Neuronal stem cell (in vitro differentiated cells): ENCODE data around the gene NOP56.

Source experiments
- DNase-seq: peaks from one replicate; pipeline ENCODE4 v3.0.0-alpha.2; 2013; ENCODE audit warnings: low spot score
- H2AFZ ChIP-seq: one replicate; pipeline ENCODE4 v1.6.1; 2013; ENCODE audit warnings: mild to moderate bottlenecking, low read length, inconsistent platforms
- H2AK5ac ChIP-seq: 2 replicates; pipeline ENCODE4 v1.6.1; 2013; ENCODE audit warnings: low read depth, mild to moderate bottlenecking, inconsistent platforms, low read length, moderate library complexity, mixed read lengths
- H2BK120ac ChIP-seq: 2 replicates; pipeline ENCODE4 v1.6.1; 2013; ENCODE audit warnings: low read depth, mild to moderate bottlenecking, inconsistent platforms, low read length, moderate library complexity, mixed read lengths
- H2BK12ac ChIP-seq: one replicate; pipeline ENCODE4 v1.6.1; 2013; ENCODE audit warnings: low read length, inconsistent platforms
- H2BK15ac ChIP-seq: 2 replicates; pipeline ENCODE4 v1.6.1; 2013; ENCODE audit warnings: mild to moderate bottlenecking, low read length, inconsistent platforms, mixed read lengths
- H2BK5ac ChIP-seq: one replicate; pipeline ENCODE4 v1.6.1; 2013; ENCODE audit warnings: inconsistent platforms, mild to moderate bottlenecking, low read length, moderate library complexity
- H3K14ac ChIP-seq: one replicate; pipeline ENCODE4 v1.6.1; 2013; ENCODE audit warnings: low read length, inconsistent platforms
- H3K18ac ChIP-seq: 2 replicates; pipeline ENCODE4 v1.6.1; 2013; ENCODE audit warnings: low read length, inconsistent platforms
- H3K23ac ChIP-seq: 2 replicates; pipeline ENCODE4 v1.6.1; 2013; ENCODE audit warnings: low read depth, mild to moderate bottlenecking, mixed read lengths, low read length, inconsistent platforms; ENCODE audit not compliant: poor library complexity
- H3K27ac ChIP-seq: replicated peaks from 3 replicates; pipeline ENCODE4 v1.5.1; 2013; ENCODE audit warnings: low read length, inconsistent platforms
- H3K27me3 ChIP-seq, 3 experiments: 2 replicates each; pipeline ENCODE4 v1.6.1; 2013; ENCODE audit warnings: low read length in 3 of 3, mild to moderate bottlenecking in 2 of 3, inconsistent platforms in 1 of 3, low read depth in 1 of 3, mixed read lengths in 1 of 3, moderate library complexity in 1 of 3; ENCODE audit not compliant: control insufficient read depth in 3 of 3, insufficient read depth in 3 of 3
- H3K36me3 ChIP-seq, 2 donors: replicated peaks in 1 of 2; 2 replicates each; pipeline ENCODE4 v1.6.1; 2013; ENCODE audit warnings: low read length in 2 of 2; ENCODE audit not compliant: control insufficient read depth in 2 of 2, insufficient read depth in 2 of 2
- H3K4ac ChIP-seq: 2 replicates; pipeline ENCODE4 v1.6.1; 2013; ENCODE audit warnings: inconsistent platforms, mild to moderate bottlenecking, low read length, moderate library complexity
- H3K4me1 ChIP-seq, 2 donors: 1 replicate in 1 of 2; 2 replicates in 1 of 2; pipeline ENCODE4 v1.6.1; 2013; ENCODE audit warnings: low read length in 2 of 2, low read depth in 1 of 2; ENCODE audit not compliant: control insufficient read depth in 2 of 2, insufficient read depth in 1 of 2
- H3K4me2 ChIP-seq: one replicate; pipeline ENCODE4 v1.6.1; 2013; ENCODE audit warnings: mild to moderate bottlenecking, low read length, inconsistent platforms; ENCODE audit not compliant: insufficient read depth, poor library complexity, severe bottlenecking
- H3K4me3 ChIP-seq, 2 donors: 2 replicates each; pipeline ENCODE4 v1.5.1; 2013; ENCODE audit warnings: low read length in 2 of 2, mild to moderate bottlenecking in 2 of 2, inconsistent platforms in 1 of 2, moderate library complexity in 1 of 2
- H3K79me1 ChIP-seq: one replicate; pipeline ENCODE4 v1.6.1; 2013; ENCODE audit warnings: low read depth, mild to moderate bottlenecking, inconsistent platforms, low read length, moderate library complexity
- H3K9ac ChIP-seq: one replicate; pipeline ENCODE4 v1.6.1; 2013; ENCODE audit warnings: mild to moderate bottlenecking, low read depth, low read length, inconsistent platforms; ENCODE audit not compliant: poor library complexity
- H3K9me3 ChIP-seq, 2 donors: replicated peaks in 1 of 2; 2 replicates each; pipeline versions ENCODE3 to v1.6.1; 2013; ENCODE audit warnings: low read length in 2 of 2, mild to moderate bottlenecking in 2 of 2, inconsistent platforms in 1 of 2, low read depth in 1 of 2, mixed read lengths in 1 of 2, moderate library complexity in 1 of 2; ENCODE audit not compliant: control insufficient read depth in 2 of 2, insufficient read depth in 1 of 2
- H4K8ac ChIP-seq: one replicate; pipeline ENCODE4 v1.6.1; 2013; ENCODE audit warnings: low read depth, mild to moderate bottlenecking, inconsistent platforms, low read length, moderate library complexity
- H4K91ac ChIP-seq: one replicate; pipeline ENCODE4 v1.6.1; 2013; ENCODE audit warnings: low read length, low read depth, mild to moderate bottlenecking, inconsistent platforms; ENCODE audit not compliant: poor library complexity
- WGBS, 2 donors: extraction: QIAGEN DNeasy Blood & Tissue Kit; methylation state at CpG; one replicate each; pipeline ENCODE4 v1.1.7; 2013; ENCODE audit warnings: missing lambda C conversion rate in 2 of 2, mixed read lengths in 1 of 2; ENCODE audit not compliant: insufficient read length in 2 of 2, insufficient replicate concordance in 1 of 2; ENCODE audit errors: extremely low coverage in 2 of 2; 5-methylcytosine and 5-hydroxymethylcytosine counted together

NOP56 gene

GRCh38 chr20:2626853-2627541 is 25.4 kb upstream of the NOP56 start:
- no peak overlapping the region for H2AFZ ChIP-seq
- no CpG with 5 or more reads among the region's 9 CpGs for WGBS, 2 donors
- H4K91ac ChIP-seq, result no peak overlapping the region
- no peak overlapping the region for H2BK120ac ChIP-seq
- H3K9me3 ChIP-seq, result peaks cover 0 to 5% of the 10 kb centered on the region in 2 donors
- DNase-seq, result no peak
- peaks cover 0 to 17% (median 0%) of the 10 kb centered on the region in 3 experiments for H3K27me3 ChIP-seq
- no peak overlapping the region for H4K8ac ChIP-seq
- no peaks in the 10 kb centered on the region for H3K4me1 ChIP-seq
- no peak overlapping the region for H3K4me3 ChIP-seq
- H2BK12ac ChIP-seq, result no peak overlapping the region
- no peak overlapping the region for H2BK15ac ChIP-seq
- H3K18ac ChIP-seq, result no peak overlapping the region
- no peak overlapping the region for H3K4me2 ChIP-seq
- H3K14ac ChIP-seq, result no peak overlapping the region
- no peak overlapping the region for H3K9ac ChIP-seq
- H3K4ac ChIP-seq, result no peak overlapping the region
- H3K27ac ChIP-seq, result no peak overlapping the region
- no peak overlapping the region for H3K23ac ChIP-seq
- no peak overlapping the region for H2BK5ac ChIP-seq
- H3K36me3 ChIP-seq, result no peaks in the 10 kb centered on the region
- no peak overlapping the region for H2AK5ac ChIP-seq
- H3K79me1 ChIP-seq, result no peaks in the 10 kb centered on the region

- H3K4me3 ChIP-seq, result no peak overlapping the region
- no peaks in the 10 kb centered on the region for H3K27me3 ChIP-seq
- H2BK12ac ChIP-seq, result no peak overlapping the region
- peaks cover 3 to 4% of the 10 kb centered on the region in 2 donors for H3K4me1 ChIP-seq
- peaks cover 0 to 3% of the 10 kb centered on the region in 2 donors for H3K9me3 ChIP-seq
- no peak overlapping the region for H4K8ac ChIP-seq
- H3K18ac ChIP-seq, result no peak overlapping the region
- H2AK5ac ChIP-seq, result no peak overlapping the region
- H3K27ac ChIP-seq, result no peak overlapping the region
- no CpG with 5 or more reads among the region's 1 CpG for WGBS, 2 donors
- H2BK15ac ChIP-seq, result no peak overlapping the region
- H3K14ac ChIP-seq, result no peak overlapping the region
- DNase-seq, result no peak
- H3K23ac ChIP-seq, result no peak overlapping the region
- no peaks in the 10 kb centered on the region for H3K36me3 ChIP-seq
- H3K9ac ChIP-seq, result no peak overlapping the region
- H4K91ac ChIP-seq, result no peak overlapping the region
- H3K4ac ChIP-seq, result no peak overlapping the region
- no peak overlapping the region for H2BK5ac ChIP-seq
- H3K4me2 ChIP-seq, result no peak overlapping the region
- H2AFZ ChIP-seq, result no peak overlapping the region
- H2BK120ac ChIP-seq, result no peak overlapping the region
- no peaks in the 10 kb centered on the region for H3K79me1 ChIP-seq
Measured at GRCh38 chr20:2631228-2631627, 21.2 kb upstream of the NOP56 start.

GRCh38 chr20:2633381-2633780 is 19.1 kb upstream of the NOP56 start:
- Histone ChIP-seq H3K79me1 (no peaks in the 10 kb centered on the region), H3K4ac (no peak overlapping the region), H4K8ac (no peak overlapping the region), H3K14ac (no peak overlapping the region), H2BK15ac (no peak overlapping the region), H3K9me3 (no peaks in the 10 kb centered on the region), H3K27ac (no peak overlapping the region), H3K23ac (no peak overlapping the region), H2AFZ (no peak overlapping the region), H3K4me3 (no peak overlapping the region), H3K9ac (no peak overlapping the region), H3K4me2 (no peak overlapping the region), H2BK12ac (no peak overlapping the region), H2BK120ac (no peak overlapping the region), H3K27me3 (no peaks in the 10 kb centered on the region), H4K91ac (no peak overlapping the region), H3K4me1 (peaks cover 3 to 4% of the 10 kb centered on the region in 2 donors), H2BK5ac (no peak overlapping the region), H3K36me3 (no peaks in the 10 kb centered on the region), H3K18ac (no peak overlapping the region), H2AK5ac (no peak overlapping the region)
- no peak for DNase-seq
- no CpG with 5 or more reads among the region's 1 CpG for WGBS, 2 donors

GRCh38 chr20:2637246-2637645 is 15.2 kb upstream of the NOP56 start:
- no peaks in the 10 kb centered on the region for H3K27me3 ChIP-seq
- no CpG with 5 or more reads among the region's 6 CpGs for WGBS, 2 donors
- H2BK12ac ChIP-seq, result no peak overlapping the region
- no peaks in the 10 kb centered on the region for H3K9me3 ChIP-seq
- no peak overlapping the region for H3K4ac ChIP-seq
- no peak overlapping the region for H3K4me2 ChIP-seq
- no peak overlapping the region for H3K18ac ChIP-seq
- peaks cover 3 to 4% of the 10 kb centered on the region in 2 donors for H3K4me1 ChIP-seq
- H3K23ac ChIP-seq, result no peak overlapping the region
- no peak overlapping the region for H2BK5ac ChIP-seq
- no peak overlapping the region for H2AFZ ChIP-seq
- no peak for DNase-seq
- no peak overlapping the region for H3K27ac ChIP-seq
- H3K79me1 ChIP-seq, result no peaks in the 10 kb centered on the region
- H2AK5ac ChIP-seq, result no peak overlapping the region
- no peak overlapping the region for H3K4me3 ChIP-seq
- no peaks in the 10 kb centered on the region for H3K36me3 ChIP-seq
- no peak overlapping the region for H4K8ac ChIP-seq
- H4K91ac ChIP-seq, result no peak overlapping the region
- H2BK120ac ChIP-seq, result no peak overlapping the region
- no peak overlapping the region for H3K9ac ChIP-seq
- H2BK15ac ChIP-seq, result no peak overlapping the region
- H3K14ac ChIP-seq, result no peak overlapping the region
